Amniotic stem cell (primary cell): ENCODE measurements around the gene GOLGA3.
"Not testable (repeated sequence)": the region's sequence is repeated elsewhere in the genome, so short reads cannot be mapped to it uniquely, and the experiment has no call there.

Experiments used
- DNase-seq: peaks from one replicate; lab custom pipeline; 2025; lab: John Stamatoyannopoulos, UW

GOLGA3 gene

DNA sequence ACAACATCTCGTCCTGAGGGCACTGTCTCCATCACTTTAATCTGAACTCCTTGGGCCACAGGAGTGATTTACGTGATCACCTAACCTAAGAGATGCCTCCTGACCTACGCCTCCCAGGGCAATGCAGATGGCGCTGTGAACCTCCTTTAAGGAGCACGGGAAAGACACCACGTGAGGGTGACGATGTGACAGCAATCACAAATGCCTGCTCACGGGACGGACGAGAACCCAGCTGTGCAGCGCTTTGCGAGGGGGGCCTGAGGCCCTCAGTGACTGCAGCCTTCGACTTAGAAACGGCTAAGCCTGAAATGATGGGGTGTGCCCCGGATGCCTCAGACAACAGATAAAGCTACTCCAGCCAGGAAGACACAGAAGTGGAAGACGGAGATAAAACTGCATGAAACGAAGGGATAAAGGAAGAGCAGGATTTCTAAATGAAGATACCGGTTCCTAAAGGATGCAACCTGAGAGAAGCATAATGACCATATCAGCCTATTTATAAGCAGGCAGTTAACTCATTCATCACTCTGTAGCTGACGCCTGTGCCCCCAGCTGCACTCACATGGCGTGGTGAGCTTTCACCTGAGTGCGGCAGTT is 13.9 kb upstream of the GOLGA3 start:
- DNase-seq = no peak

DNA sequence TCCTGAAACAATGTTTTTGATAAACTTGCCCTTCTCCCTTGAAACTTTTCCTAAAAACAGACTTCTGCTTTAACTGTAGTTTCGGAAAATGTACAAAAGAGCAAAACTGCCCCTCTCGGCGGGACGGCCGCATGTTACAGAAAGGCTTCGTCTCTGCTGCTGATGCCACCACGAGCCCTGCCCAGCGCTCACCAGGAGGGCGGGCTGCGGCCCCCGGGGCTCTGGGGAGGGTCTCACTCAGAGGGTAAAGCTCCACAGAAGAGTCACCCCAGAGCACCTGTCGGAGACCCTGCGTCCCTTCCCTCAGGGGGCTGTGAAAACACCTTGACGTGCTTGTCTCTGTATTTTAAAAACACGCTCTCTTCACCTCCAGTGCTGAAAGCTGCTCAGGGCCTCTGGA is 12.5 kb upstream of the GOLGA3 start:
- DNase-seq = no peak

DNA sequence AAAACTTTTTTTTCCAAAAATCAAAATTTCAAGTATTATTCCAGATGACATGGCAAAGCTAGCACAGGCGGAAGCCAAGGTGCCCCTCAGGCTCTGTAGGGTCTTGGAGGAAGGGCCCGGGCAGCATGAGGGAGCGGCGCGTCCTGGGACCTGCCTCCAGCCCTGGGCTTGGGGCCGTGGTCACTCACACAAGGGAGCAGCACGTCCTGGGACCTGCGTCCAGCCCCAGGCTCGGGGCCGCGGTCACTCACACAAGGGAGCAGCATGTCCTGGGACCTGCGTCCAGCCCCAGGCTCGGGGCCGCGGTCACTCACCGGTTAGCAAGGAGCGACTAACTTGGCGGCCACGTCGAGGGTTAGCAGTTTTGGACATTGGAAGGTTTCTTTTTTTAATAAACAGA is 11.9 kb upstream of the GOLGA3 start:
- no peak for DNase-seq

GRCh38 chr12:132839558-132840235 is 11.0 kb upstream of the GOLGA3 start:
- no peak for DNase-seq

DNA sequence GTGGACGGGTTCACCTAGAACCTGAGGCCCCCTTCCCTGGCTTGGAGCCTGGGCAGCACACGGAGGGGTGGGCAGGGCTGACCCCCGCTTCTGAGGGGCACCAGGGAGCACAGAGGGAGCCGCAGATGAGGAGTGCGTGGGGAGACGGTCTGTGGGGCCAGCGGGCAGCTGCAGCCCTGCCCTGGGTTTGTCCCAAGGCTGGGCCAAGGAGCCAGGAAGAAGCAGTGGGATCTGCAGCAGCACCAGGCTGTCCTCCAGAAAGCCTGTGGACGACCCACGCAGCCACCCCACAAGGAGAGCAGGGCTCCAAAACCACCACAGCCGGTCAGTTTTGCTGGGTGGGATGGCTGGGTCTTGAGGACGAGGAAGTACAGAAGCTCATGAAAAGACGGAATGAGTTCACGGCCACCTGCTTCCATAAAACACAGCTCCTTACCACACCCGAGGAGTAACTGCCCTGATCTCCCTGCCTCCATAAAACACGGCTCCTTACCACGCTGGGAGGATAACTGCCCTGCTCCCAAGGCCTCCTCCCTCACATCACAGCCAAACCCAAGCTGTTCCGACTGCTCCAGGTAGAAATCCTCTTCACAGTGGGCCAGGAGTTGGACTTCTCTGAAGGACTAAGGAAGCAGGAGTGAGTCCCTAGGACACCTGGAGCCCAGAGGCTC is 9.9 kb upstream of the GOLGA3 start:
- DNase-seq = no peak

DNA sequence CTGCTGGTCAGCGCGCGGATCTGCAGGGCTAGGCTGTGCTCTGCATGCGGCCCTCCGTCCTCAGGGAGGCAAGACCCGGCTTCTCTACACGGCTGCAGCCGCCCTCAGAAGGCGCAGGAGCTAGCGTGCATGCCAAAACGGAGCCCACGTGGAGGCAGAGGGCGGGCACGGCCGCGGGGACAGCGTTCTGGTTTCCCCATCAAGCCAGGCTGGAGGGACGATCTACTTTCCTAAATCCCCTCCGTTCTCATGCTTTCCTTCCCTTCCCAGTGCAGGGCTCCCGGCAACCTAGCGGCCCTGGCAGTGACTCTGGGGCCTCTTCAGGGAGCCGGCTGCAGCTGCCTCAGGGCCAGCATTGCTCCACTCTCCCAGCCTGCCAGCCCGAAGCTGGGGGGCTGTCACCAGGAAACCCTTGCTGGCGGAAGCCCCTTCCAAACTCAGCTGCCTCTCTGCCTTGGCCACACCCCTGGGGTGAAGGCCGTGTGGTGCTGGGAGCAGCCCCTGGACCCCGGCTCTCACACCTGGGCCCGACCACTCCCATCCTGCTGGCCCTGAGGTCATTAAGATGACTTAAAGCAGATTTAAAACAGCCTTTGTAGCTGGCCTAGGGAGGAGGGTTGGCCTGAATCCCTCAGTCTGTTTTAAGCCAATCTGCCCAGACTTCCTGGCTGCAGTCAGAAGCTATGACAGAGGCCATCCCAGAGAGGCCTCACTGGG is 9.2 kb upstream of the GOLGA3 start:
- DNase-seq = no peak

DNA sequence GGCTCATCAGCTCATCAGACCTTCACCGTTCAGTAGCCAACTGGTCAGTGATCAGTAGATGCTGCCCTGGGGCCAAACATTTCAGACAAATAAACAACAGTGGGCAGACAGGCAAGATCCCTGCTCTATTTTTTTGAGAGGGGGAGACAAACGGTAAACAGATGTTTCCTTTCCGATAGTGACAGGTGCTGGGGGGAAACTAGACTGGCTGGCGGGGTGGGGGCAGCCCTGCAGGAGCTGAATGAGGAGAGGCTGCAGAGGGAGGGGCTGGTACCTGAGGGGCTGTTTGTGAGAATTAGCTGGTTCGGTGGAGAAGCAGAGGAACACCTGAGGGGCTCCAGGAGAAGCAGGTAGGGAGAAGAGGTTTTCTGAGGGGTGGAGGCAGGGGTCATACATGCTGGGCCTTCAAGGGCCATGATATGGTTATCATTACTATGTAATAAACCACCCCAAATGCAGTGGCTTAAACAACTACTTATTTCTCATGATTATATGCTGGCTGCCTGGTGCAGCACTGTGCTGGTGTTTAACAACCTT is 8.2 kb upstream of the GOLGA3 start:
- DNase-seq = no peak

DNA sequence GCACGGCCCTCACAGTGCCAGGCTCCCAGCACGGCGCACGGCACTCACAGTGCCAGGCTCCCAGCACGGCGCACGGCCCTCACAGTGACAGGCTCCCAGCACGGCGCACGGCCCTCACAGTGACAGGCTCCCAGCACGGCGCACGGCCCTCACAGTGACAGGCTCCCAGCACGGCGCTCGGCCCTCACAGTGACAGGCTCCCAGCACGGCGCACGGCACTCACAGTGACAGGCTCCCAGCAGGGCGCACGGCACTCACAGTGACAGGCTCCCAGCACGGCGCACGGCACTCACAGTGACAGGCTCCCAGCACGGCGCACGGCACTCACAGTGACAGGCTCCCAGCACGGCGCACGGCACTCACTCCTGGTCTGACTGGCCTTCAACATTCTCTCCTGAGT is 7.6 kb upstream of the GOLGA3 start:
- not testable (repeated sequence) for DNase-seq

GRCh38 chr12:132835076-132836025 is 6.7 kb upstream of the GOLGA3 start:
- DNase-seq = no peak

DNA sequence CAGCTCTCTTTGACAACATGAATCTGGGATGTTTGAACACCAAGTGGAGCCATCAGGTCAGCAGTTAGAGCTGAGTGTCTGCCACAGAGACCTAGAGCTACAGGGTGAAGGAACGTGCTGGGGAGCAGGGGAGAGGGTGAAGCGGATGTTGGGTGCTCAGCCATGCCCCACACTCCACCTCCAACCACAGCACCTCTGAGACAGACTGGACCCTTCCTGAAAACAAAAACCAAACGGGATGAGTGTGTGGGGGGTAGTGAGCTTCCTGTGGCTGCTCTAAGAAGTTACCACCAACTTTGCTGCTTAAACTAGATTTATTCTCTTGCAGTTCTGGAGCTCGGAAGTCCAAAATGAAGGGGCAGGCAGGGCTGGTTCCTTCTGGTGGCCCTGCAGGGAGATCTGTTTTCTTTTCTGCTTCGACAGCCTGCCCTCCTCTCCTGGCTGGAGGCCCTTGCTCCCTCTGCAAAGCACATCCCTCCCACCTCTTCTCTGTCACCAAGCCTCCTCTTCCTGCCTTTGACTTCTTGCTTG is 5.6 kb upstream of the GOLGA3 start:
- DNase-seq = no peak

- no peak for DNase-seq
Measured at GRCh38 chr12:132833341-132833740, 4.7 kb upstream of the GOLGA3 start.

GRCh38 chr12:132831771-132832170 is 3.1 kb upstream of the GOLGA3 start:
- DNase-seq = no peak

DNA sequence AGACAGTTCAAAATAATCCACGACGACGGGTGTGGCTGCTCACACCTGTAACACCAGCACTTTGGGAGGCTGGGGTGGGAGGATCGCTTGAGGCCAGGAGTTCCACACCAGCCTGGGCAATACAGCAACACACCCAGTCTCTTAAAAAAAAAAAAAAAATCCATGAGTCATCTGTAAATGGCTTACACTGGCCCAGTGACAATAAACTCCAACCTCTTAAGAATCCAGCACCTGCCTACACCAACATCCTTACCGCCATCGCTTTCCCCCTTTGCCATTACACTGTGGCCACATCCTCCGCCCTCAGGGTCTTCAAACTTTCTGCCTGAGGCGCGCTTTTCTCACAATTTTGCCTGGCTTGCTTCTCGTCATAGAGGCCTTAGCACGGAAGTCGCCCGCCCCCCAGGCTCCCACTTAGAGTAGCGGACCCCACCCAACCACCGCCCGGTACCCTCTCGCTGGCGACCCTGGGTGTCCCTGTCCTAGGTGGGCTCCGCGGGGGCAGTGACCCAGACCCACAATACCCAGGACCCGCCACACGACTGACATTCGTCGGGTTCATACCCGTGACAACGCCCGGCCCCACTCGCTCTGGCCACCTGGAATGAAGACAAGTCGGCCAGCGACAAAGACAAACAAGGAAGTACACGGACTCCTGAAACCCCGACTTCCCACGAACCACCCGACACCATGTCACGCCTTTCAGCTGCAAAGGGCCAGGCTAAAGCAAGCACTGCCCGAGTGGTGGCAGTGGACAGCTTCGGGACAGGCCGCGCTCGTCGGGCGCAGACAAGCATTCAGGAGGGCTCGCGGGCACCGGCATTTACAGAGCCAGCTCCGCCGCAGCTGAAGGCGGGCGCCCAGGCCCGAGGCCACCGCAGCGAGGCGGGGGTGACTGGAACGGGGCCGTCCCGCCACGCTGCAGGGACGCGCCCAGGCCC is 636 bp downstream of the GOLGA3 start:
- DNase-seq = peak; percentile 28

DNA sequence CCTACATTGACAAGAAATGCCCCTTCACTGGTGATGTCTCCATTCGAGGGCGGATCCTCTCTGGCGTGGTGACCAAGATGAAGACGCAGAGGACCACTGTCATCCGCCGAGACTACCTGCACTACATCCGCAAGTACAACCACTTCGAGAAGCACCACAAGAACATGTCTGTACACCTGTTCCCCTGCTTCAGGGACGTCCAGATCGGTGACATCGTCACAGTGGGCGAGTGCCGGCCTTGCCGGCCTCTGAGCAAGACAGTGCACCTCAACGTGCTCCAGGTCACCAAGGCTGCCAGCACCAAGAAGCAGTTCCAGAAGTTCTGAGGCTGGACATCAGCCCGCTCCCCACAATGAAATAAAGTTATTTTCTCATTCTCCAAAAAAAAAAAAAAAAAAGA is 2.8 kb downstream of the GOLGA3 start:
- DNase-seq = no peak

- no peak for DNase-seq
Measured at GRCh38 chr12:132825089-132825488, 3.6 kb downstream of the GOLGA3 start.

GRCh38 chr12:132824053-132824452 is 4.6 kb downstream of the GOLGA3 start:
- no peak for DNase-seq

- DNase-seq = no peak
Measured at GRCh38 chr12:132818562-132818961, 10.1 kb downstream of the GOLGA3 start.

- DNase-seq = no peak
Measured at GRCh38 chr12:132814232-132814631, 14.4 kb downstream of the GOLGA3 start.

GRCh38 chr12:132813443-132813842 is 15.2 kb downstream of the GOLGA3 start:
- DNase-seq = no peak
